IPS-11a (cell line): ENCODE results near the gene SSBP2.
"Not testable (repeated sequence)": the region's sequence is repeated elsewhere in the genome, so short reads cannot be mapped to it uniquely, and the experiment has no call there.

Experiments used
- H3K4me3 ChIP-seq: one replicate; pipeline ENCODE4 v1.5.1; 2013; ENCODE audit warnings: low read depth, low read length, control low read depth

The SSBP2 gene

DNA sequence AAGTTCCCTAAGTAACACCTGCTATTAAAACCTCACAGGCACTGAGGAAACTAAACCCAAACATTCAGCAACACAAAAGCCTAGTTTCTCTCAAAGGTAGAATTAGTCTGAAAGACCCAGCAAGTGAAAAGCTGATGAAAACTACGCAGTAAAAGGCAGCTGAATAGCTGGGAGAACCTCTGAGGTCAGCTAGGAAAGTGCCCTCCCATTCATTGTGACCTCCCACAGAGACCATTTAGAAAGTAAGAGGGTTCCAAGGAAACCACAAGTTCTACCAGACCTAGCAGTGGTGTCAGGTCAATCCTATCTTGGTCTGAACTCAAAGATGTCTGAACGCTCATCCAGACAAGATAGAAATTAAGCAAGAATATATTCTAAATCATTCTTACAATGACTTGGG is 144.7 kb downstream of the SSBP2 start:
- H3K4me3 ChIP-seq: no peak overlapping the region

DNA sequence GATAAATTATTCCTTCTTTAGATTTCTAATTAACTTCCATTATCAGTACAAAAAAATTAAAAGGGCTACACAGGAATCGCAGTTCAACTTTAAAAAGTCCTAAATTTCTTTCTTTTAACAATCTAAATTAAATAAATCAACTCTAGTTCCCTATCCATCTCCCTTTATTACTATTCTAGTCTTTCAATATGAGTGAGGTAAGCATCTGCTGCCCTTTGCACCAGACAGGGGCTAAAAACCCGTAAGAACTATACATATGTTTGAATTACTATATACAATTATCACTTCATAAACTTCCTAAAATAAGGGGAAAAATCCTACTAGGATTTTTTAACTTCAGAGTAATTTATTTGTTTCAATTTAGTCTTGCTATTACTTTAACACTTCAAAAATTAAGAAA is 145.6 kb downstream of the SSBP2 start:
- H3K4me3 ChIP-seq: no peak overlapping the region

DNA sequence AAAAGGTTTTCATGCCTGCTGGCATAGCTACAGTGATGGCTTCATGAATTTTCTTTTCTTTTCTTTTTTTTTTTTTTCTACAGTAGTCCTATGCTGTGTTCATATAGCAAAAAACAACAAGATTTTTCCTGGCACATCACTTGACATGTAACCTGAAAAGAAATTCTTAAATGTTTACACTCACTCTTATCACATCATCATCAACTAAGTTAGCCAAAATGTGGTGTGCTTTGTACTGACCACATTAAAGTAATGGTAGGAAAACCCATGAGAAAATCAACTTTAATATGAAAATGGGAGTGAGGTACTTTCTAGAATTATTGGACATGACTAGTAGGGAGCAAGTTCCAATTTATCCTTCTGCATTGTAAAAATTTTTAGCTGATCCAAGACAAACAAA is 146.7 kb downstream of the SSBP2 start:
- no peak overlapping the region for H3K4me3 ChIP-seq

DNA sequence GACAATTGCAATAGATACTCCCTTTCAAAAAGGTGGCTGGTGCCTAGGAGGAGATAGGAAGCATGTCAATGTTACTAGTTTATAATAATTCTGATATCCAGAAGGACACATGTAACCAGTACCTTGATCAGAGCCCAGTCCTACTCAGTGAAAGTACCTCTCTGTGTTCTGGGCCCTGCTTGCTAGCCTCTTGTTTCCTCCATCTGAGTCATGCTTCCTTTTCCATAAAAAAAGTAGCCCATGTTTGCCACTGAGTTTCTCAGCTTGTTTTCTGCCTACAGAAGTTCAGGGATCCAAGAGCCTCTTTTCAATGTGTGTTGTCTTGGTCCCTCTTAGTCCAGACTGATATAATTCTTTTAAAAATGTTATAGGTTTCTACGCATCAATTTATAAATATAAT is 149.0 kb downstream of the SSBP2 start:
- H3K4me3 ChIP-seq: no peak overlapping the region

DNA sequence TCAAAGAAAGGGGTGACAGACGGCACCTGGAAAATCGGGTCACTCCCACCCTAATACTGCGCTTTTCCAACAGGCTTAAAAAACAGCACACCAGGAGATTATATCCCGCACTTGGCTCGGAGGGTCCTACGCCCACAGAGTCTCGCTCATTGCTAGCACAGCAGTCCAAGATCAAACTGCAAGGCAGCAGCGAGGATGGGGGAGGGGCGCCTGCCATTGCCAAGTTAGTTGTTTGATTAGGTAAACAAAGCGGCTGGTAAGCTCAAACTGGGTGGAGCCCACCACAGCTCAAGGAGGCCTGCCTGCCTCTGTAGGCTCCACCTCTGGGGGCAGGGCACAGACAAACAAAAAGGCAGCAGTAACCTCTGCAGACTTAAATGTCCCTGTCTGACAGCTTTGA is 158.8 kb downstream of the SSBP2 start:
- not testable (repeated sequence) for H3K4me3 ChIP-seq

DNA sequence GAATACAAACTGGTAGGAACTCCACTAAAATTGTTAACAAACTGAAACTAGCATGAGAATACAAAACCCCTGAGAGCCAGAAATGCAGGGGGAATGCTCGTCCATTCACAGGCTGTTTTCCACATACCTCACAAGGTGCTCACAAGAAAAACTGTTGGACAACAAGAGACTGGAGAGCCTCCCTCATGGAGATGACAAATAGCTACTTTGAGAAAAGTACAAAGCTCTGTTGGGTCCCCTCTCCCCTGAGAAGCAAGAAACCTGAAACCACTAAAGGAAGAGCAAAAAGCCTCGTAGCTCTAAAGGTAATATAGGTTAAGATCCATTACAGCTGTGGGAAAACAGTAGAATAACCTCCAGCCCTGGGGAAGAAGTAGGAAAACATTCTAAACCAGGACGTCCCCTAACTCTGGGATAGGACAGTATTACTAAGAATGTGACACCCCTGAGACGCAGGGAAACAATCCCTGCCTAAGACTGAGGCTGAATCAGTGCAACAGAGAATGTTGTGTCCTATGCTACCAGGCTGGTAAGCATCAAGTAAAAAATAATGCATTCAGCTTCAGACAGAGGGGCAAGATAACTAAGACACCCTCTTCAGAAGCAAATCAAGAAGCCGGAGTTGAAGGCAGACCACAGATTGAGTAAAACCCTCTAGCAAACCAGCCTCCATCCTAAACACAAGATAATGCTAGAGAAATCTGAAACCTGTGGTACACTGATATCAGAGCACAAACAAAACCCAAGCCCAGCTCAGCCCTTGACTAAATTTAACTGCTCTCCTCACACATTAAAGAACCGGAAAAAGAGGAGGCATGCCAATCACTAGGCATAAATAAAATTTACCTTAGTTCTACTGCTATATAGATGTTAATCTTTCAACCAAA is 160.2 kb downstream of the SSBP2 start:
- H3K4me3 ChIP-seq: no peak overlapping the region

DNA sequence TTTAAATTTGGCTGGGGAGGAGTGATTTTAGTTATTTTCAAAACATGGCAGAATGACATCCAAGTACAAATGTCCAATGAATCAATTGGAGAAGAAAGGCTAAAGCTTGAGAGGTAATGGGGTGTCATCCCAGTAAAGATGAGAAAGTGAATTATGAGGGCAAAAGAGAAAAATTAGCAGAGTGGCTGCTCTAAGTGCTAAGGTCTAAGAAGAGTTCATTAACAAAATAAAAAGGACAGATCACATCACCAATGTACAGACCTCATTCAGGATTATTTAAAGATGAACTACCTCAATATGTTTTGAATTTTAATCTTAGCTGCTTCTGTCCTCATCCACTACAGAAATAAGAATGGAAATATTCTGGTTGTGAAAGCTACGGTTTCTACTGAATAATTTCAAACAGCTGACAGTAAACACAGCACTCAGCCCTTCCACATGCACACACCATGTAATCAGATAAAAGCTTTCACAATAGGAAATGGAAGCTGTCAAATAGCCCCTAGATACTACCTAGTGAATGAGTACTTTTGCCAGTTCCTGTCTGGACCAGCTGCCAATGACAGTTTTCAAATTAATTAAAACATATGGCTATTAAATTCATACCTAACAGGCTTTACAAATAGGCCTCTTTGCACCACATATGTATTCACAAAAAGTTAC is 171.5 kb downstream of the SSBP2 start:
- no peak overlapping the region for H3K4me3 ChIP-seq

DNA sequence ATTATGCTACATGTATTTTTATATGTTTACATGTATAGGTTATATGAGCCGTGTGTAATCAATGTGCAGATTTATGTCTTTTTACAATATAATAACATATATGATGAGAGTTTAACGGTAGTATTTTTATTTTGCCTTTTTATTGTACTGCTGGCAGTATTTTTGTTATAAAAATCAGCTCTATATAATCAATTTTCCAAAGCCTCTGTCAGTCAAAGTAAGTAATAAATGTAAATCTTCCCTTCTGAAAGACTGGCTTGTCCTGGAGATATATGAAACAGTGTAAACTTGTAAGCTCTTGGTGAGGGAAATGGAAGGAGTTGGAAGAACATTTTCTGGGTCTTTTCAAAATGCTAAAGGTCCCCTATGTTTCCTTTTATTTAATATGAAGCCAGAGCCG is 173.8 kb downstream of the SSBP2 start:
- H3K4me3 ChIP-seq: no peak overlapping the region

DNA sequence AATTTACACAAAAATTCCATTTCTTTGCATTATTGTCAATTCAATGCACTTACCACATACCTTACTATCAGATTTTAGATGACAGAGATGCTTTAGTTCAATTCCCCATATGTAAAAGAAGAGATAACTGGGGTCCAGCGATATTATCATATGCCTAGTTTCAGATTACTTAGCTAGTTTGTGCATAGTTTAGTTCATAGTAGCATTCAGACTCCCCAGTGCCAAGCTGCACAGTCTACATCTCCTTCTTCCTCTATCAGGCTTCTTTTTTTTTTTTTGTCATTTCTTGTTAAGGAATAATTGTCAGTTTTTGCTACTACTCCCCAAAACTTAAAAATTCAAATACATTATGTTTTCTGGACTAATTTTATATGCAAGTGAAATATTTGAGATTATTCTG is 175.0 kb downstream of the SSBP2 start:
- H3K4me3 ChIP-seq: no peak overlapping the region

DNA sequence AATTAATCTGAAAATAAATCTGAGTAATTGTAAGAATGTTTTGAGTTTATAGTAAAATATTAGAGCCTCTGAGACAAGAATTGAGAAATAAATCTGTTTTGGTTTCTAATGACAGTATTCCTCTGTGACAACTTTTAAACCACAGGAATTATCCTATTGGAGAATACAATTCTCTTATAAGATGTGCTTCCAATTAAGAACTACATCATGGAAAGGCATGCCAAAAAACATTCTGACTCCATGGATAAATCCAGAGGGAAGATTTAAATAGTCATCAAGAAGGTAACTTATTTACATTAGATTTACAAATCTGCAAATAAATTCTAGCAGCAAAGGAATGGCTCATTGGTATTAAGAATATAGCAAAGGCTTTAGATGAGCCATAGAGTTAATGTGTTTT is 178.7 kb downstream of the SSBP2 start:
- H3K4me3 ChIP-seq: no peak overlapping the region

DNA sequence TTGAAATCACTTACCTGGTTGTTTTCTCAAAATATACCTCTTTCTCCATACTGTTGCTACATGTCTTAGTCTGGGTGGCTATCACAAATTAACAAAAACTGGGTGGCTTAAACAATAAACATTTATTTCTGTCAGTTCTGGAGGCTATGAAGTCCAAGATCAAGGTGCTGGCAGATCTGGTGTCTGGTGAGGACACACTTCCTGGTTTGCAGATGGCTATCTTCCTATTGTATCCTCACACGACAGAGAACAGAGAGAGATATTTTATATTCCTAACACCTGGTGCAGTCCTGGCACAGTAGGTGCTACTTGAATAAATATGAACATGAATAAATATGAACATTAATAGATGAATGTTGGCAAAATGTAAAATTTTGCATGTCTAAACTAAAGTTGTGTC is 192.7 kb downstream of the SSBP2 start:
- no peak overlapping the region for H3K4me3 ChIP-seq

DNA sequence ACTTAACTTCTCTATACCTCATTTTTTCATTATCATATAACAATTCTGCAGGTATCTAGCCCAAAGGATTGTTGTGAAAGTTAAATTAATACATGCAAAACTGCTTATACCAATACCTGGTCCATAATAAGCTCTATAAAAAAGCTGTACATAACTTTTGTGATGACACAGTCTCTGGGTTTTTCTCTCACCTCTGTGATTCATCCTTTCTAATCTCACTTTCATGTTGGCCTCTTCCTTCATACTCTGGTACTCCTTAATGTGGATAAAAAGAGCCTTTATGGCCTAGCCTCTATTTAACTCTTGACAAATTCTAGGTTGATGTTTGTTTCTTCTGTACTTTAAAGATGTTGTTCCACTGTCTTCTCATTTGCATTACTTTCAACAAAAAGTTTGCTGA is 194.1 kb downstream of the SSBP2 start:
- no peak overlapping the region for H3K4me3 ChIP-seq

DNA sequence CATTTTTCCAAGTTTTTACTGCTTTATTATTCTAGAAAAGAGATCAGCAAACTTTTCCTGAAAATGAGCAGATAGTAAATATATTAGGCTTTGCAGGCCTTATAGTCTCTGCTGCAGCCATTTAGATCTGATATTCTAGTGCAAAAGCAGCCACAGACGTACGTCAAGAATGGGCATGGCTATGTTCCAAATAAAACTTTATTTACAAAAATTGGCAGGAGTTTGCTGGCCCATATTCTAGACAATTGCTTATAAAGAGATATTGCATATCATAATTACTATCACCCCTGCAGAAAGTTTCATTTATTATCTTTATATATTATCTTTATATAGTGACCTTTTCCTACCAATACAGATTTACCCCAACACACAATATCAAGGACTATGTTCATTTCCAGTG is 195.0 kb downstream of the SSBP2 start:
- H3K4me3 ChIP-seq: no peak overlapping the region

DNA sequence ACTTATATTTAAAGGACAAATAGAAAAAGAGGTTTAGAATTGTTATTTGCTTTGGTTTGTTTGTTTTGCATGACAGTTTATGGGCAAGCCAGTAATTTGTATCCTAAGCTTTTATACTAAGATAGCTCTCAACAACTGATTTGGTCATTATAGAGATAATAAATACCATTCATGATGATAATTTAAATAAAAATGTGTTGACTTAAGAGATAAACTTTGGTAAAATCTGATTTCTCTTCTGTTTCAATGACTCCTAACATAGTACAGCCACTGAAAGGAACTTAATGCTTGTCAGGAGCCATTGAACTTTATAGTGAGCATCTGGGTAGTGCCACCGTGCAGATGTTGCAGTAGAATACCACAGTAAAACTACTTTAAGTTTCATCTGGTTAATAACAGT is 196.2 kb downstream of the SSBP2 start:
- H3K4me3 ChIP-seq: no peak overlapping the region

DNA sequence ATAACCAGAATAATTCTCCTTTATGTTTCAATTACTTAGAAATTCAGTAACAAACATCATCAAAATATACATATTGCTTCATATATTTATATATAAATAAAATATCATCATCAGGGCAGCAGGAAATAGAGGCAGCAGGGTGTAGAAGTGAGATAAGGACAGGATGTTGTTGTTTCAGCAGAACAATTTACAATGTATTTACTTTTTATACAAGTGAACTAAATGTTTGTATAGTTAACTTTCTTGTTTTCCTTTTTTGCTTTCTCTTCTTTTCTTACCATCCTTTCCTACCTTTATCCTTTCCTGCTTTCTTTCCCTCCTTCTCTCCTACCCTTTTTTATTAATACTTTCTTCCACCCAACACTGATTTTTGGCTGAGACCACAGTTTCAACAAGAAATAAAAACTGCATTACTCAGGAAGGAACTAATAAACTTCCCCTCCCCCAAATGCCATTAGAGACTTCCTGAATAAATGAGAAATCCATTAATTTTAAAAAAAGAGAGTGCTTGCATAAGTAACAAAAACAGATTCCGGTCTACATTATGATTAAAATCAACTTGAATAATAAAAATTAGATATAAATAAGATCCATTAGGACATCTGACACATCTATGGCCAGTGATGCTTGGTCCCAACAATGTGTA is 197.2 kb downstream of the SSBP2 start:
- H3K4me3 ChIP-seq: no peak overlapping the region

DNA sequence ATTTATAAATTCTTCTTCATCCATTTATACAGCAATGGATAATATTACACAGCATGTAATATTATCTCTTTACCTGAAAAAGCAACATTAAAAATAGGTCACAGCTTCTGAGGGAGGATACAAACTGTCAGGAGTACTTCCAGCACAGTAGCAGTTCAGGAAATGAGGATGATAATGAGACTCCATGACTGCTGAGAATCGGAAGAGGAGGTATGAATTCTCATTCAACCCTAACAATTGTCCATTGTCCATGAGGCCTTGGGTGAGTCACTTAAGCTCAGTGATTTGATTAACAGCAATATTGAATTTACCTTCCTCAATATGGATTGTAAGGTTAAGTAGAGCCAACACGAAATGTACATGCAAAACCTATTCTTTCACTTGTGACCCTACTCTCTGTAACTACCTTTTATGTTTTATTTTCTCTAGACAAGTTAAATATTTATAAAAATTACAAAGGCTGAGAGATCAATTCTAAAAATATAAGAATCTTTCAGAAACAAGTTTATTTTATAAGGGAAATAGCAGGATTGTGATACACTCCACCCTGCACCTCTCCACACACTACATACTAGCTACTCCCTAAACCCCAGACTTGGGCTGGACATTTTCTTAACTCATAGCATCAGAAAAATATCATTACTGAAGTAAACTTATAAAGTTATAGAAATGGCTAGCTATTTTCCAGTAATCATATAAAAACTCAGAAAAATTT is 197.9 kb downstream of the SSBP2 start:
- no peak overlapping the region for H3K4me3 ChIP-seq

DNA sequence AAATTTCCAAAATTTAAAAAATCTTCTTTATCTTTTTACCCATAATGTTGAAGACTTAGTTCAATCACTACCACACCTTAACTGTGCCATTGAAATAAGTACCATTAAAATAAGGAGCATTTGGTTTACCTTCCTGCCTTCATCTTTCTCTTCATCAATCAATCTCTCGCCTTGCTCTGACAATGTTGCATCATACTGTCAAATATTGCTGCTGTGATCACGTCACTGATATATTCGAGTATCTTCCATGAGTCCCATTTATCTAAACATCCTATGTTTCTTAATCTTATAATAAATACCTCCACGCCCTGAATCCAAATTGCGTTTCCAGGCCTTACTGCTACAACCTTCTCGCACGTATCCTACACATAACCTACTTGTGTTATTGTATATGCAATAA is 201.8 kb downstream of the SSBP2 start:
- no peak overlapping the region for H3K4me3 ChIP-seq

DNA sequence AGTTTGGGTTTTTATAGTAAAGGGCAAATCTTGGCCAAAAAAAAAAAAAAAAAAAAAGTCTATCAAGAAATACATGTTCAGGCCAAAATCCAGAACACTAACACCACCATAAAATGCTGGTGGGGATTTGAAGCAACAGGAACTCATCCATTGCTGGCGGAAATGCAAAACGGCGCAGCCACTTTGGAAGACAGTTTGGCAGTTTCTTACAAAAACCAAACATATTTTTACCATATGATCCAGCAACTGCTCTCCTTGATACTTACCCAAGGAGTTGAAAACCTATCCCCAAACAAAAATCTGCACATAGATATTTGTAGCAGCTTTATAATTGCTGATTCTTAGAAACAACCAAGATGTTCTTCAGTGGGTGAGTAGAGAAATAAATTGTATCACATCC is 203.9 kb downstream of the SSBP2 start:
- H3K4me3 ChIP-seq: no peak overlapping the region

DNA sequence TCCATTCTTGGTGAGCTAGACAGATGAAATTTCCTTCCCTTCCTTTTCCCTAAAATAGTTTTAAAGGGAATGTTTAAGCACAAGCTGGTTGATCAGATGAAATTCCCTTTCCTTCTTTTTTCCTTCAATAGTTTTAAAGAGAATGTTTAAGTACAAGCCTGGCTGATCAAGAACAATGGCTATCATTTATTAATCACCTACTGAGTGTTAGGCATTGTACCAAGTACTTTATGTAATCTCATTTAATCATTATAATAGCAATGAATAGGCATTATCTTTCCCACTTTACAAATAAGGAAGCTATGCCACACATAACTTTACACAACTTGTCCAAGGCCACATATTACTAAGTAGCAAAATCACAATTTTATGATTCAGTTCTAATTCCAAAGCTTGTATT is 205.0 kb downstream of the SSBP2 start:
- H3K4me3 ChIP-seq: no peak overlapping the region

DNA sequence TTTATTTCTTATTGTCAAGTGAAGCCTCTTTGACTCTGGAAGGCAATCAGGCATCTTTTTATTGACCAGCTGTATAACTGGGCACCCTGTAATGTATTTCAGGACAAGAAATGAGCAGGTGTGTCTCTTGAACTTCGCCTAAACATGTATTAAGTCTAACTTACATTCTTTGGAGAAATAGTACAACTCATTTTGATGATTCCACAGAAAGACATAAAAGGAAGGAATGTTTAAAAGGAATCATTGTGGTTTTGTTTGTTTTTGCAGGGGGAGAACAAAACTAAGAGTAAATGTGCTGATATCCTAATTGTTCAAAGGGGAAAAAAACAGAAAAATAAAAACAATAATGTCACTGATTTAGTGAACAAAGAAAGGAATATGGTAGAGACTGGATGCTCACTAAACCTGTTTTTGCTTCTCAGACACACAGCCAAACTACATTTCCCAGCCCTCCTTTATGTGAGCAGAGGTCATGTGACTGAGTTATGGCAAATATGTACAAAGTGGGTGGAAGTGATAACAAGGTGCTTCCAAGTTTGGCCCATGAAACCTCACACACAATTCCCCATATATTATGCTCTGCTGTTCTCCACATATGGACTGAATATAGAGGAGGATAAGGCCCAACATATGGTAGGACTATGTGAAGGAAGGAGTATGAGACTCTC is 206.4 kb downstream of the SSBP2 start:
- H3K4me3 ChIP-seq: no peak overlapping the region

DNA sequence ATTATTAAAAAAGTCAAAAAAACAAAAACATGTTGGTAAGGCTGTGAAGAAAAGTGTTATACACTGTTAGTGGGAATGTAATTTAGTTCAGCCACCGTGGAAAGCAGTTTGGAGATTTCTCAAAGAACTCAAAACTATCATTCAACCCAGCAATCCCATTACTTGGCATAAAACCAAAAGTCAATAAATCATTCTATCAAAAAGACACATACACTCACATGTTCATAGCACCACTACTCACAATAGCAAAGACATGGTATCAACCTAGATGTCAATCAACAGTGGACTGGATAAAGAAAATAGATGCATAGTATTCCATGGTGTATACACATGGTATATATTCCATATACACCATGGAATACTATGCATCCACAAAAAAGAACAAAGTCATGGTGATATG is 208.7 kb downstream of the SSBP2 start:
- no peak overlapping the region for H3K4me3 ChIP-seq
